ENCODE results near the gene CELF2.

DNA sequence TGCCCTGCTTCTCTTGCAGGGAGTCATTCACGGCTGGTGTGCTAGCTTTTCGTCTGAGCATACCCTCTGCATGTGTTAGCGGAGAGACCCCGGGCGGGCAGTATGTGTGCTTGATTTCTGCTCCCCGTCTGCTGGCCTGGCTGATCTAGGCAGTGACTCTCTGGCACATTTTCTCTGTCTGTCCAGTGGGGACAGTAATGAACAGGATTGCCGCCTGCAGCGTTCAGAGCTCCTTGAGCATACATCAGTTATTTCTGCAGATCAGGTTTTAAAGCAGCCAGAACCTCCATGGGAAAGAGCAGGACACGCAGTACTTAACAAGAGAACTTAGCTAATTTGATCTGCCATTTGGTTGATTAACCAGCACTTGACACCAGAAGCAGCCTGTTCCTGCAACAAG lies 242.5 kb downstream of the CELF2 start:
- TF ChIP-seq POLR2A (IDR thresholded peaks at IDR 0.05), result no peak
- TF ChIP-seq, protein P1, sequence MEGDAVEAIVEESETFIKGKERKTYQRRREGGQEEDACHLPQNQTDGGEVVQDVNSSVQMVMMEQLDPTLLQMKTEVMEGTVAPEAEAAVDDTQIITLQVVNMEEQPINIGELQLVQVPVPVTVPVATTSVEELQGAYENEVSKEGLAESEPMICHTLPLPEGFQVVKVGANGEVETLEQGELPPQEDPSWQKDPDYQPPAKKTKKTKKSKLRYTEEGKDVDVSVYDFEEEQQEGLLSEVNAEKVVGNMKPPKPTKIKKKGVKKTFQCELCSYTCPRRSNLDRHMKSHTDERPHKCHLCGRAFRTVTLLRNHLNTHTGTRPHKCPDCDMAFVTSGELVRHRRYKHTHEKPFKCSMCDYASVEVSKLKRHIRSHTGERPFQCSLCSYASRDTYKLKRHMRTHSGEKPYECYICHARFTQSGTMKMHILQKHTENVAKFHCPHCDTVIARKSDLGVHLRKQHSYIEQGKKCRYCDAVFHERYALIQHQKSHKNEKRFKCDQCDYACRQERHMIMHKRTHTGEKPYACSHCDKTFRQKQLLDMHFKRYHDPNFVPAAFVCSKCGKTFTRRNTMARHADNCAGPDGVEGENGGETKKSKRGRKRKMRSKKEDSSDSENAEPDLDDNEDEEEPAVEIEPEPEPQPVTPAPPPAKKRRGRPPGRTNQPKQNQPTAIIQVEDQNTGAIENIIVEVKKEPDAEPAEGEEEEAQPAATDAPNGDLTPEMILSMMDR (IDR thresholded peaks at IDR 0.05), result no peak
- no peak for TF ChIP-seq POLR2AphosphoS5 (IDR thresholded peaks at IDR 0.05)
- no peak for TF ChIP-seq EP300 (IDR thresholded peaks at IDR 0.05)

Data from suprapubic skin (tissue), 4 donors.